Measurements from ENCODE around the gene MUTYH. TPM values are rescaled to one million over a fixed set of nuclear protein-coding genes. Genes with fewer than 3 reads are reported as not detected.

Gene MUTYH
- total RNA-seq, 5 donors from 2014 or later (not counting 1 experiment from before 2014, with no cell fraction given) = 60.2 to 71.0 (median 68.4) TPM

GRCh38 chr1:45321444-45321843 is 18.8 kb downstream of the MUTYH start:
- no peaks in the 10 kb centered on the region for H3K27me3 ChIP-seq (replicated peaks in 1 of 2; ENCODE audit: control insufficient read depth in 2 of 2, extremely low read depth in 1 of 2, insufficient read depth in 2 of 2, low read length in 1 of 2)
- WGBS (ENCODE audit: insufficient coverage) = 95% methylated on average over 5 of the region's 5 CpGs
- Mint-ChIP-seq H3K4me1 (peaks cover 0 to 2% (median under 1%) of the 10 kb centered on the region in 3 donors), H3K9me3 (no peaks in the 10 kb centered on the region), H3K27ac (no peak overlapping the region), H3K4me3 (no peak overlapping the region), H3K36me3 (no peaks in the 10 kb centered on the region), H3K27me3 (no peaks in the 10 kb centered on the region)
- POLR2A ChIA-PET = interaction anchor here in 1 of 2 donors (0.7 kb wide), 1 partner anchor 23 kb away, joined by 3 read pairs; no protein-coding TSS in a partner anchor
- H3K9me3 ChIP-seq = no peaks in the 10 kb centered on the region
- ATAC-seq (replicated peaks in 1 of 4) (no peak), DNase-seq (no peak)
- no peaks in the 10 kb centered on the region for H3K36me3 ChIP-seq (ENCODE audit: control insufficient read depth in 2 of 2, extremely low read depth in 1 of 2, insufficient read depth in 1 of 2, low read length in 1 of 2)
- CTCF ChIA-PET = no interaction called here
- no peak overlapping the region for H3K4me3 ChIP-seq (ENCODE audit: control insufficient read depth in 1 of 2, extremely low read depth in 1 of 2, low read length in 1 of 2)
- no peak overlapping the region for H3K27ac ChIP-seq (ENCODE audit: low read length)
- H3K4me1 ChIP-seq (ENCODE audit: control insufficient read depth in 1 of 2, extremely low read depth in 1 of 2, insufficient read depth in 2 of 2, low read length in 2 of 2) = peaks cover 0 to 6% of the 10 kb centered on the region in 2 experiments

GRCh38 chr1:45319761-45320160 is 20.5 kb downstream of the MUTYH start:
- no peak for ATAC-seq (replicated peaks in 1 of 4)
- H3K9me3 ChIP-seq = no peaks in the 10 kb centered on the region
- ChIA-PET POLR2A (no interaction called here), CTCF (no interaction called here)
- H3K27ac ChIP-seq (ENCODE audit: low read length) = no peak overlapping the region
- no peaks in the 10 kb centered on the region for H3K27me3 ChIP-seq (replicated peaks in 1 of 2; ENCODE audit: control insufficient read depth in 2 of 2, extremely low read depth in 1 of 2, insufficient read depth in 2 of 2, low read length in 1 of 2)
- H3K27ac Mint-ChIP-seq = no peak overlapping the region
- H3K27me3 Mint-ChIP-seq = no peaks in the 10 kb centered on the region
- H3K4me1 ChIP-seq (ENCODE audit: control insufficient read depth in 1 of 2, extremely low read depth in 1 of 2, insufficient read depth in 2 of 2, low read length in 2 of 2) = no peaks in the 10 kb centered on the region
- H3K36me3 Mint-ChIP-seq = no peaks in the 10 kb centered on the region
- no peaks in the 10 kb centered on the region for H3K36me3 ChIP-seq (ENCODE audit: control insufficient read depth in 2 of 2, extremely low read depth in 1 of 2, insufficient read depth in 1 of 2, low read length in 1 of 2)
- no peaks in the 10 kb centered on the region for H3K4me1 Mint-ChIP-seq
- no peak overlapping the region for H3K4me3 Mint-ChIP-seq
- DNase-seq = no peak
- no peaks in the 10 kb centered on the region for H3K9me3 Mint-ChIP-seq
- WGBS (ENCODE audit: insufficient coverage) = 86% methylated on average over 4 of the region's 4 CpGs
- H3K4me3 ChIP-seq (ENCODE audit: control insufficient read depth in 1 of 2, extremely low read depth in 1 of 2, low read length in 1 of 2) = no peak overlapping the region

GRCh38 chr1:45317166-45317565 is 23.1 kb downstream of the MUTYH start:
- Mint-ChIP-seq H3K4me1 (no peaks in the 10 kb centered on the region), H3K36me3 (no peaks in the 10 kb centered on the region), H3K9me3 (no peaks in the 10 kb centered on the region), H3K27me3 (no peaks in the 10 kb centered on the region), H3K4me3 (no peak overlapping the region), H3K27ac (no peak overlapping the region)
- no peak for ATAC-seq (replicated peaks in 1 of 4)
- no peaks in the 10 kb centered on the region for H3K36me3 ChIP-seq (ENCODE audit: control insufficient read depth in 2 of 2, extremely low read depth in 1 of 2, insufficient read depth in 1 of 2, low read length in 1 of 2)
- H3K4me1 ChIP-seq (ENCODE audit: control insufficient read depth in 1 of 2, extremely low read depth in 1 of 2, insufficient read depth in 2 of 2, low read length in 2 of 2) = no peaks in the 10 kb centered on the region
- no peak overlapping the region for H3K27ac ChIP-seq (ENCODE audit: low read length)
- no peaks in the 10 kb centered on the region for H3K9me3 ChIP-seq
- 88% methylated on average over 2 of the region's 4 CpGs for WGBS (ENCODE audit: insufficient coverage)
- H3K27me3 ChIP-seq (replicated peaks in 1 of 2; ENCODE audit: control insufficient read depth in 2 of 2, extremely low read depth in 1 of 2, insufficient read depth in 2 of 2, low read length in 1 of 2) = no peaks in the 10 kb centered on the region
- ChIA-PET POLR2A (no interaction called here), CTCF (no interaction called here)
- DNase-seq = no peak
- H3K4me3 ChIP-seq (ENCODE audit: control insufficient read depth in 1 of 2, extremely low read depth in 1 of 2, low read length in 1 of 2) = no peak overlapping the region

- no peak for ATAC-seq (replicated peaks in 1 of 4)
- Histone ChIP-seq H3K9me3 (no peaks in the 10 kb centered on the region), H3K4me3 (ENCODE audit: control insufficient read depth in 1 of 2, extremely low read depth in 1 of 2, low read length in 1 of 2) (no peak overlapping the region), H3K4me1 (ENCODE audit: control insufficient read depth in 1 of 2, extremely low read depth in 1 of 2, insufficient read depth in 2 of 2, low read length in 2 of 2) (no peaks in the 10 kb centered on the region), H3K27me3 (replicated peaks in 1 of 2; ENCODE audit: control insufficient read depth in 2 of 2, extremely low read depth in 1 of 2, insufficient read depth in 2 of 2, low read length in 1 of 2) (peaks cover 0 to 3% of the 10 kb centered on the region in 2 experiments), H3K27ac (ENCODE audit: low read length) (no peak overlapping the region), H3K36me3 (ENCODE audit: control insufficient read depth in 2 of 2, extremely low read depth in 1 of 2, insufficient read depth in 1 of 2, low read length in 1 of 2) (no peaks in the 10 kb centered on the region)
- Mint-ChIP-seq H3K36me3 (no peaks in the 10 kb centered on the region), H3K4me3 (no peak overlapping the region), H3K27ac (no peak overlapping the region), H3K4me1 (no peaks in the 10 kb centered on the region), H3K27me3 (no peaks in the 10 kb centered on the region), H3K9me3 (no peaks in the 10 kb centered on the region)
- ChIA-PET POLR2A (interaction anchor here in 1 of 2 donors (0.6 kb wide), 1 partner anchor 579 kb away, joined by 5 read pairs; no protein-coding TSS in a partner anchor), CTCF (interaction anchor here in 1 of 2 donors (0.8 kb wide), 1 partner anchor 11 kb away, joined by 3 read pairs; no protein-coding TSS in a partner anchor)
- WGBS (ENCODE audit: insufficient coverage) = no CpG with 5 or more reads among the region's 3 CpGs
- DNase-seq = no peak
Measured at GRCh38 chr1:45314266-45314665, 26.0 kb downstream of the MUTYH start.

- Histone ChIP-seq H3K4me3 (ENCODE audit: control insufficient read depth in 1 of 2, extremely low read depth in 1 of 2, low read length in 1 of 2) (no peak overlapping the region), H3K27me3 (replicated peaks in 1 of 2; ENCODE audit: control insufficient read depth in 2 of 2, extremely low read depth in 1 of 2, insufficient read depth in 2 of 2, low read length in 1 of 2) (peaks cover 0 to 3% of the 10 kb centered on the region in 2 experiments), H3K4me1 (ENCODE audit: control insufficient read depth in 1 of 2, extremely low read depth in 1 of 2, insufficient read depth in 2 of 2, low read length in 2 of 2) (peaks cover 2 to 18% of the 10 kb centered on the region in 2 experiments), H3K9me3 (no peaks in the 10 kb centered on the region), H3K27ac (ENCODE audit: low read length) (no peak overlapping the region), H3K36me3 (ENCODE audit: control insufficient read depth in 2 of 2, extremely low read depth in 1 of 2, insufficient read depth in 1 of 2, low read length in 1 of 2) (no peaks in the 10 kb centered on the region)
- H3K27ac Mint-ChIP-seq = no peak overlapping the region
- WGBS (ENCODE audit: insufficient coverage) = no CpG with 5 or more reads among the region's 3 CpGs
- H3K4me1 Mint-ChIP-seq = peaks cover 16 to 30% (median 18%) of the 10 kb centered on the region in 3 donors
- H3K9me3 Mint-ChIP-seq = no peaks in the 10 kb centered on the region
- no peaks in the 10 kb centered on the region for H3K36me3 Mint-ChIP-seq
- H3K4me3 Mint-ChIP-seq = no peak overlapping the region
- ChIA-PET POLR2A (no interaction called here), CTCF (no interaction called here)
- no peak for ATAC-seq (replicated peaks in 1 of 4)
- no peak for DNase-seq
- no peaks in the 10 kb centered on the region for H3K27me3 Mint-ChIP-seq
Measured at GRCh38 chr1:45306905-45307304, 33.3 kb downstream of the MUTYH start.

- POLR2A ChIA-PET = interaction anchor here in 1 of 2 donors (0.6 to 0.7 kb wide), 2 partner anchors 253 to 506 kb away, joined by 3 to 5 read pairs; partner anchors contain the start of gene PLK3
- H3K4me3 Mint-ChIP-seq = peak overlapping the region in 2 of 3 donors; percentile 64 to 90
- no peak for DNase-seq
- Histone ChIP-seq H3K36me3 (ENCODE audit: control insufficient read depth in 2 of 2, extremely low read depth in 1 of 2, insufficient read depth in 1 of 2, low read length in 1 of 2) (no peaks in the 10 kb centered on the region), H3K4me3 (ENCODE audit: control insufficient read depth in 1 of 2, extremely low read depth in 1 of 2, low read length in 1 of 2) (no peak overlapping the region), H3K9me3 (no peaks in the 10 kb centered on the region), H3K27ac (ENCODE audit: low read length) (no peak overlapping the region), H3K4me1 (ENCODE audit: control insufficient read depth in 1 of 2, extremely low read depth in 1 of 2, insufficient read depth in 2 of 2, low read length in 2 of 2) (peaks cover 2 to 18% of the 10 kb centered on the region in 2 experiments), H3K27me3 (replicated peaks in 1 of 2; ENCODE audit: control insufficient read depth in 2 of 2, extremely low read depth in 1 of 2, insufficient read depth in 2 of 2, low read length in 1 of 2) (peaks cover 0 to 2% of the 10 kb centered on the region in 2 experiments)
- CTCF ChIA-PET = no interaction called here
- no peaks in the 10 kb centered on the region for H3K36me3 Mint-ChIP-seq
- WGBS (ENCODE audit: insufficient coverage) = no CpG with 5 or more reads among the region's 8 CpGs
- H3K9me3 Mint-ChIP-seq = no peaks in the 10 kb centered on the region
- no peaks in the 10 kb centered on the region for H3K27me3 Mint-ChIP-seq
- ATAC-seq (replicated peaks in 1 of 4) = no peak
- H3K4me1 Mint-ChIP-seq = peaks cover 16 to 30% (median 20%) of the 10 kb centered on the region in 3 donors
- H3K27ac Mint-ChIP-seq = peak overlapping the region in 1 of 2 donors; percentile 25
Measured at GRCh38 chr1:45306319-45306718, 33.9 kb downstream of the MUTYH start.
